SU-DHL-6 (cell line): Measurements from ENCODE around the gene NUP50.

Experiments used
- H2AFZ ChIP-seq: fragments of 200-600 bp; sonication (generic); 2 replicates; pipeline ENCODE4 v1.6.1; 2014; ENCODE audit warnings: low read depth, mild to moderate bottlenecking, moderate library complexity, mixed read lengths, antibody characterized with exemption, low read length; ENCODE audit not compliant: severe bottlenecking
- H3F3A ChIP-seq: fragments of 200-600 bp; shearing (Covaris generic); 2 replicates; pipeline ENCODE4 v1.6.0; 2016; ENCODE audit warnings: antibody characterized with exemption, mild to moderate bottlenecking; ENCODE audit not compliant: insufficient read depth
- H3K27ac ChIP-seq: fragments of 200-600 bp; sonication (generic); 2 replicates; pipeline ENCODE4 v1.5.1; 2016; ENCODE audit warnings: low read depth, mild to moderate bottlenecking, low read length, moderate library complexity, mixed read lengths
- H3K27me3 ChIP-seq: fragments of 200-600 bp; sonication (generic), shearing (Covaris generic); 2 replicates; pipeline ENCODE4 v1.6.0; 2014; ENCODE audit warnings: mild to moderate bottlenecking, low read length
- H3K36me3 ChIP-seq: fragments of 200-600 bp; sonication (generic); 2 replicates; pipeline ENCODE4 v1.6.1; 2014; ENCODE audit warnings: mild to moderate bottlenecking, low read length, mixed read lengths
- H3K4me2 ChIP-seq: fragments of 300-600, 200-600 bp; shearing (Covaris generic), sonication (generic); 2 replicates; pipeline ENCODE4 v1.6.0; 2014; ENCODE audit warnings: low read length, low read depth, mild to moderate bottlenecking; ENCODE audit not compliant: poor library complexity, severe bottlenecking
- H3K4me3 ChIP-seq: fragments of 200-600 bp; sonication (generic); 2 replicates; pipeline ENCODE4 v1.5.1; 2014; ENCODE audit warnings: antibody characterized with exemption, low read length, mild to moderate bottlenecking, mixed read lengths; ENCODE audit not compliant: insufficient read depth, poor library complexity, severe bottlenecking
- H3K79me2 ChIP-seq: fragments of 200-600 bp; sonication (generic); 2 replicates; pipeline ENCODE4 v1.6.1; 2014; ENCODE audit warnings: mild to moderate bottlenecking, low read length, moderate library complexity; ENCODE audit not compliant: insufficient read depth
- H3K9ac ChIP-seq: fragments of 200-600 bp; sonication (generic); 2 replicates; pipeline ENCODE4 v1.7.0; 2014; ENCODE audit warnings: mild to moderate bottlenecking, low read length
- H3K9me2 ChIP-seq: fragments of 200-600 bp; sonication (generic); replicated peaks from 2 replicates; pipeline ENCODE4 v1.6.1; 2014; ENCODE audit warnings: low read length; ENCODE audit not compliant: insufficient read depth
- H3K9me3 ChIP-seq: fragments of 200-600 bp; sonication (generic); 2 replicates; pipeline ENCODE4 v1.6.1; 2014; ENCODE audit warnings: low read length, mixed read lengths; ENCODE audit not compliant: insufficient read depth
- H4K20me1 ChIP-seq: fragments of 200-600 bp; sonication (generic); 2 replicates; pipeline ENCODE4 v1.6.1; 2014; ENCODE audit warnings: low read depth, mild to moderate bottlenecking, antibody characterized with exemption, low read length, moderate library complexity, mixed read lengths
- EZH2phosphoT487 ChIP-seq: fragments of 200-600 bp; sonication (generic), shearing (Covaris generic); conservative IDR thresholded peaks from 2 replicates; pipeline ENCODE4 v1.6.1; 2018; ENCODE audit warnings: mild to moderate bottlenecking, antibody characterized with exemption, low read length, moderate library complexity, mixed read lengths
- TF ChIP-seq, protein P1 (sequence below): fragments of 200-600 bp; sonication (generic); IDR thresholded peaks from one replicate; pipeline ENCODE4 v1.5.1; 2017; ENCODE audit warnings: antibody characterized with exemption, mild to moderate bottlenecking, low read length, moderate library complexity; ENCODE audit not compliant: insufficient read depth, poor library complexity, severe bottlenecking

The NUP50 gene

DNA sequence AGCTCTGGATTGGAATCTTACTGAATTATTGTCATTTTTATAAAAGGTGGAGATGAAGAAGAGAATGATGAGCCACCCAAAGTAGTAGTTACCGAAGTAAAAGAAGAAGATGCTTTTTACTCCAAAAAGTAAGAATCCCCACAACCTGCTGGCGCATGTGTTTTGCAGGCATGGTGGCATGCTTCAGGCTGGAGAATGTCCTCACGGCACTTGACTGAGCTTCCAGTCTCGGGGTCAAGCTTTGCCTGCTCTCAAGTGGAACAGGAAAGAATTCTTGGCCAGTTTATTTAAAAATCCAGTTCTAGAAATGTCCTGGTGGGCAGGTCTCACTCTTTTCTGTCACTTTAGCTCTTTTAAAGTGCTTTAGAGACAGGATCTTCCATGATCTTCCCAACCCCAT, 17.5 kb downstream of the NUP50 start:
- H2AFZ ChIP-seq, result no peak overlapping the region
- TF ChIP-seq, protein P1, sequence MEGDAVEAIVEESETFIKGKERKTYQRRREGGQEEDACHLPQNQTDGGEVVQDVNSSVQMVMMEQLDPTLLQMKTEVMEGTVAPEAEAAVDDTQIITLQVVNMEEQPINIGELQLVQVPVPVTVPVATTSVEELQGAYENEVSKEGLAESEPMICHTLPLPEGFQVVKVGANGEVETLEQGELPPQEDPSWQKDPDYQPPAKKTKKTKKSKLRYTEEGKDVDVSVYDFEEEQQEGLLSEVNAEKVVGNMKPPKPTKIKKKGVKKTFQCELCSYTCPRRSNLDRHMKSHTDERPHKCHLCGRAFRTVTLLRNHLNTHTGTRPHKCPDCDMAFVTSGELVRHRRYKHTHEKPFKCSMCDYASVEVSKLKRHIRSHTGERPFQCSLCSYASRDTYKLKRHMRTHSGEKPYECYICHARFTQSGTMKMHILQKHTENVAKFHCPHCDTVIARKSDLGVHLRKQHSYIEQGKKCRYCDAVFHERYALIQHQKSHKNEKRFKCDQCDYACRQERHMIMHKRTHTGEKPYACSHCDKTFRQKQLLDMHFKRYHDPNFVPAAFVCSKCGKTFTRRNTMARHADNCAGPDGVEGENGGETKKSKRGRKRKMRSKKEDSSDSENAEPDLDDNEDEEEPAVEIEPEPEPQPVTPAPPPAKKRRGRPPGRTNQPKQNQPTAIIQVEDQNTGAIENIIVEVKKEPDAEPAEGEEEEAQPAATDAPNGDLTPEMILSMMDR, result no peak
- TF ChIP-seq EZH2phosphoT487, result no peak
- no peak overlapping the region for H3K4me3 ChIP-seq
- no peaks in the 10 kb centered on the region for H3K9me2 ChIP-seq
- H3K27ac ChIP-seq, result no peak overlapping the region
- 0 out of 2 replicates have a peak, but pooled peaks cover 11% of the 10 kb centered on the region for H4K20me1 ChIP-seq
- peaks cover 35% of the 10 kb centered on the region for H3K79me2 ChIP-seq
- no peak overlapping the region for H3K9ac ChIP-seq
- H3K9me3 ChIP-seq, result no peaks in the 10 kb centered on the region
- H3K36me3 ChIP-seq, result peaks cover 31% of the 10 kb centered on the region
- H3F3A ChIP-seq, result no peaks in the 10 kb centered on the region
- H3K27me3 ChIP-seq, result no peaks in the 10 kb centered on the region
- no peak overlapping the region for H3K4me2 ChIP-seq

DNA sequence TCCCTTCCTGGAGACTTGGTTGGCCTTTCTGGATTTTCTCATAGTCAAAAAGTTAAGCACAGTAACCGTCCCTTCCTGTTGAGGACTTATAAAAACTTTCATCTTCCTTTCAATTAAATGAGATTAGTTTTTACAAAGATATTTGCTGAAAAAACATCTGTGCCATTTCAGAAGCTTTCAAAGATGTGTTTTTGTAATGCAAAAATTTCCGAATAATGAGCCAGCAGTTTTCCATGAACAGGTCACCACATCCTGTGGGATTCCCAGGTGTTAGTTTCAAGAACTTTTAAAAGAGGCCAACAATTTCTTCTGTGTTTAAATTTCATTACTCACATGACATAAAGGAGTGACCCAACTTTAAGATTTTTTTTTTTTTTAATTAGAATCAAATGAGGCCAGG, 18.0 kb downstream of the NUP50 start:
- Histone ChIP-seq H3F3A (no peaks in the 10 kb centered on the region), H2AFZ (no peak overlapping the region), H3K27me3 (no peaks in the 10 kb centered on the region), H4K20me1 (0 out of 2 replicates have a peak, but pooled peaks cover 11% of the 10 kb centered on the region), H3K9ac (no peak overlapping the region), H3K9me2 (no peaks in the 10 kb centered on the region), H3K79me2 (peaks cover 30% of the 10 kb centered on the region), H3K36me3 (peaks cover 29% of the 10 kb centered on the region), H3K4me3 (no peak overlapping the region), H3K4me2 (no peak overlapping the region), H3K9me3 (no peaks in the 10 kb centered on the region), H3K27ac (no peak overlapping the region)
- TF ChIP-seq, protein P1, result no peak

DNA sequence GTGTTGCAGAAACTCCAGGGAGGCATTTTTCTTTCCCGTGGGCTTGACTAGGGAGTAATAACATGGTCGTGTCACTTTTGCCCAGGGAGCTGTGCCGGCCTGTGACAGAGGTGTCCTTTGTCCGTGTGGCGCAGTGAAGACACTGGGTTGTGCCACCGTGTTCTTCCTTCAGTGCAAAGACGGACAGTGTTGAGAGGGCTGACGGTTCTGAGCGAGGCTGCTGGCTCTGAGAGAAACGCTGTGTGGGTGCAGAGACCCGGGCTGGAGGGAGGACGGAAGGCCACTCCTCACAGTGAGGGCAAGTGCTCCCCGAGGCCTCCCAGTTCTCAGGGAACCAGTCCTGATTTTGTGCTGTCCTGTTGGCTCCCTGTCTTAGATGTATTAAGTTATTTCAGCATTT, 20.2 kb downstream of the NUP50 start:
- TF ChIP-seq, protein P1, result no peak
- no peak for TF ChIP-seq EZH2phosphoT487
- Histone ChIP-seq H3K27ac (no peak overlapping the region), H3K9me2 (no peaks in the 10 kb centered on the region), H3F3A (0 out of 2 replicates have a peak, but pooled peaks cover 5% of the 10 kb centered on the region), H2AFZ (no peak overlapping the region), H3K9me3 (no peaks in the 10 kb centered on the region), H3K4me2 (no peak overlapping the region), H3K9ac (no peak overlapping the region), H3K27me3 (no peaks in the 10 kb centered on the region), H3K4me3 (no peak overlapping the region), H3K36me3 (peaks cover 29% of the 10 kb centered on the region), H4K20me1 (0 out of 2 replicates have a peak, but pooled peaks cover 11% of the 10 kb centered on the region), H3K79me2 (peaks cover 20% of the 10 kb centered on the region)
